ENCODE data around the gene SLC28A1.
A peak's percentile ranks its signal among the peaks of the same experiment; 100 is the strongest.

Gene SLC28A1

GRCh38 chr15:84883916-84884781, at the start of gene SLC28A1:
Gene SLC28A1, plus strand, starts transcription at chr15:84884662. Its CDS starts 3,099 bp downstream, at chr15:84887761.
- no peak within 1 kb of the TSS for H3K4me3 ChIP-seq (ENCODE audit: low read depth, low read length)
- no peak for DNase-seq (ENCODE audit: low read depth)
- TF ChIP-seq CTCF (IDR thresholded peaks at IDR 0.05; ENCODE audit: low read depth, low read length) (no peak), MAX (IDR thresholded peaks at IDR 0.05; ENCODE audit: low read depth, low read length) (no peak), MYC (IDR thresholded peaks at IDR 0.05; ENCODE audit: low read depth, low read length) (no peak), POLR2A (IDR thresholded peaks at IDR 0.05; ENCODE audit: extremely low read depth, insufficient read length) (no peak)

GRCh38 chr15:84834969-84835368, 49.5 kb upstream of the SLC28A1 start:
- DNase-seq (ENCODE audit: low read depth), result no peak
- TF ChIP-seq MYC (IDR thresholded peaks at IDR 0.05; ENCODE audit: low read depth, low read length), result no peak
- TF ChIP-seq POLR2A (IDR thresholded peaks at IDR 0.05; ENCODE audit: extremely low read depth, insufficient read length), result no peak
- no peak for TF ChIP-seq CTCF (IDR thresholded peaks at IDR 0.05; ENCODE audit: low read depth, low read length)
- no peak for TF ChIP-seq MAX (IDR thresholded peaks at IDR 0.05; ENCODE audit: low read depth, low read length)
- no peak overlapping the region for H3K4me3 ChIP-seq (ENCODE audit: low read depth, low read length)

GRCh38 chr15:84835661-84836337, 48.7 kb upstream of the SLC28A1 start:
- DNase-seq (ENCODE audit: low read depth), result no peak
- TF ChIP-seq MAX (IDR thresholded peaks at IDR 0.05; ENCODE audit: low read depth, low read length), result no peak
- no peak for TF ChIP-seq MYC (IDR thresholded peaks at IDR 0.05; ENCODE audit: low read depth, low read length)
- no peak for TF ChIP-seq CTCF (IDR thresholded peaks at IDR 0.05; ENCODE audit: low read depth, low read length)
- no peak for TF ChIP-seq POLR2A (IDR thresholded peaks at IDR 0.05; ENCODE audit: extremely low read depth, insufficient read length)

GRCh38 chr15:84836844-84837243, 47.6 kb upstream of the SLC28A1 start:
- TF ChIP-seq POLR2A (IDR thresholded peaks at IDR 0.05; ENCODE audit: extremely low read depth, insufficient read length) (no peak), MYC (IDR thresholded peaks at IDR 0.05; ENCODE audit: low read depth, low read length) (no peak), MAX (IDR thresholded peaks at IDR 0.05; ENCODE audit: low read depth, low read length) (no peak), CTCF (IDR thresholded peaks at IDR 0.05; ENCODE audit: low read depth, low read length) (no peak)
- DNase-seq (ENCODE audit: low read depth), result peak; percentile 36
- no peak overlapping the region for H3K4me3 ChIP-seq (ENCODE audit: low read depth, low read length)

More at GRCh38 chr15:84835661-84836337, 48.7 kb upstream of the SLC28A1 start:
- H3K4me3 ChIP-seq (ENCODE audit: low read depth, low read length), result no peak overlapping the region

GRCh38 chr15:84839714-84840113, 44.7 kb upstream of the SLC28A1 start:
- no peak for DNase-seq (ENCODE audit: low read depth)
- TF ChIP-seq CTCF (IDR thresholded peaks at IDR 0.05; ENCODE audit: low read depth, low read length) (no peak), POLR2A (IDR thresholded peaks at IDR 0.05; ENCODE audit: extremely low read depth, insufficient read length) (no peak), MYC (IDR thresholded peaks at IDR 0.05; ENCODE audit: low read depth, low read length) (no peak), MAX (IDR thresholded peaks at IDR 0.05; ENCODE audit: low read depth, low read length) (no peak)
- no peak overlapping the region for H3K4me3 ChIP-seq (ENCODE audit: low read depth, low read length)
